ENCODE data around the gene OTUD1.

GRCh38 chr10:23452033-23452655, 13.3 kb downstream of the OTUD1 start:
- TF ChIP-seq BRCA1 (IDR thresholded peaks at IDR 0.05; ENCODE audit: low read depth, low read length), result no peak
- no peak for TF ChIP-seq POLR2A (IDR thresholded peaks at IDR 0.05; ENCODE audit: low read depth, low read length)
- no peak for TF ChIP-seq CTCF (IDR thresholded peaks at IDR 0.05 in 2 of 3, conservative IDR thresholded peaks at IDR 0.05 in 1 of 3; ENCODE audit: control insufficient read depth in 2 of 3, extremely low read depth in 1 of 3, insufficient read depth in 1 of 3, low read depth in 3 of 3, low read length in 3 of 3)
- no peak for TF ChIP-seq CBFB (IDR thresholded peaks at IDR 0.05; ENCODE audit: low read depth)
- no peak for TF ChIP-seq GABPA (IDR thresholded peaks at IDR 0.05; ENCODE audit: low read depth)

All from GM12878 (cell line).